GM23248 (cell line): ENCODE data around the gene CCDC127. TPM values are rescaled to one million over a fixed set of nuclear protein-coding genes. Genes with fewer than 3 reads are reported as not detected.

ENCODE experiments used
- DNase-seq: peaks from one replicate; pipeline ENCODE4 v3.0.0-alpha.2; 2015
- H2AFZ ChIP-seq: fragments of 200-600 bp; sonication (generic); 2 replicates; pipeline ENCODE4 v1.6.1; 2016; ENCODE audit warnings: antibody characterized with exemption
- H3F3A ChIP-seq: fragments of 200-600 bp; sonication (generic); 2 replicates; pipeline ENCODE4 v1.6.1; 2016; ENCODE audit warnings: mild to moderate bottlenecking, antibody characterized with exemption, mixed run types; ENCODE audit not compliant: insufficient read depth
- H3K27ac ChIP-seq: fragments of 200-600 bp; sonication (generic); 2 replicates; pipeline ENCODE4 v1.5.1; 2016; ENCODE audit warnings: mild to moderate bottlenecking
- H3K27me3 ChIP-seq: fragments of 200-600 bp; sonication (generic); replicated peaks from 2 replicates; pipeline ENCODE4 v1.6.1; 2016; ENCODE audit warnings: mild to moderate bottlenecking; ENCODE audit not compliant: insufficient read depth
- H3K36me3 ChIP-seq: fragments of 200-600 bp; sonication (generic); 2 replicates; pipeline ENCODE4 v1.6.1; 2016; ENCODE audit warnings: low read depth, mild to moderate bottlenecking
- H3K4me1 ChIP-seq: fragments of 200-600 bp; sonication (generic); 2 replicates; pipeline ENCODE4 v1.6.1; 2016; ENCODE audit warnings: mild to moderate bottlenecking; ENCODE audit not compliant: insufficient read depth
- H3K4me2 ChIP-seq: fragments of 200-600 bp; sonication (generic); one replicate; pipeline ENCODE4 v1.6.1; 2016; ENCODE audit warnings: mild to moderate bottlenecking; ENCODE audit not compliant: unreplicated experiment
- H3K4me3 ChIP-seq: fragments of 200-600 bp; sonication (generic); 2 replicates; pipeline ENCODE4 v1.5.1; 2016; ENCODE audit warnings: mild to moderate bottlenecking
- H3K79me2 ChIP-seq: fragments of 200-600 bp; sonication (generic); 2 replicates; pipeline ENCODE4 v1.6.1; 2016; ENCODE audit warnings: mild to moderate bottlenecking; ENCODE audit not compliant: insufficient read depth
- H3K9ac ChIP-seq: fragments of 200-600 bp; sonication (generic); 2 replicates; pipeline ENCODE4 v1.6.1; 2016; ENCODE audit warnings: mild to moderate bottlenecking
- H3K9me2 ChIP-seq: fragments of 200-600 bp; sonication (generic); 2 replicates; pipeline ENCODE4 v1.6.1; 2016; ENCODE audit warnings: mixed run types, mild to moderate bottlenecking, moderate library complexity; ENCODE audit not compliant: insufficient read depth
- H3K9me3 ChIP-seq: fragments of 200-600 bp; sonication (generic); one replicate; pipeline ENCODE4 v1.6.1; 2017; ENCODE audit warnings: low read depth
- H4K20me1 ChIP-seq: fragments of 200-600 bp; sonication (generic); 2 replicates; pipeline ENCODE4 v1.6.0; 2016; ENCODE audit not compliant: insufficient read depth
- EZH2 ChIP-seq: fragments of 200-600 bp; sonication (generic); IDR thresholded peaks from 2 replicates; pipeline ENCODE4 v1.6.1; 2018; ENCODE audit warnings: antibody characterized with exemption, mild to moderate bottlenecking; ENCODE audit not compliant: insufficient read depth, poor library complexity, severe bottlenecking
- EZH2phosphoT487 ChIP-seq: fragments of 200-600 bp; sonication (generic); IDR thresholded peaks from 2 replicates; pipeline ENCODE4 v1.6.1; 2018; ENCODE audit warnings: antibody characterized with exemption, moderate library complexity, mild to moderate bottlenecking, low read depth; ENCODE audit not compliant: insufficient read depth
- WGBS, 2 experiments: methylation state at CpG; one replicate each; pipeline ENCODE4 v1.1.6; 2015 to 2017; ENCODE audit warnings: low lambda C conversion rate in 2 of 2, low coverage in 1 of 2; ENCODE audit errors: missing lambda C conversion rate in 2 of 2; 5-methylcytosine and 5-hydroxymethylcytosine counted together
- in situ Hi-C: fragments of 300-500 bp; cut with MboI; formaldehyde crosslinking; loops from 2 replicates; pipeline ENCODE4 v1.15.0; 2020
- polyA plus RNA-seq: library from polyadenylated mRNA; unstranded; fragments of >200 nt; fragmentation: Nextera tagmentation; extraction: Ambion mirVana; gene quantifications from 2 replicates; pipeline ENCODE4 v1.2.1, GENCODE V29; 2016
- total RNA-seq: library from RNA; depleted of rRNA; stranded (reverse); fragments of >200 nt; shearing (Covaris generic); gene quantifications from 2 replicates; pipeline ENCODE4 v1.2.3, GENCODE V29; 2014

CCDC127 gene
- total and polyA plus RNA-seq, 2 experiments from 2014 or later = 6.3 to 11.3 TPM

- no peaks in the 10 kb centered on the region for H3K36me3 ChIP-seq
- no peak for DNase-seq
- no peak overlapping the region for H3K4me2 ChIP-seq
- peaks cover 14% of the 10 kb centered on the region for H3K27me3 ChIP-seq
- no peaks in the 10 kb centered on the region for H3K4me1 ChIP-seq
- TF ChIP-seq EZH2phosphoT487 = no peak
- TF ChIP-seq EZH2 = no peak
- no peak overlapping the region for H2AFZ ChIP-seq
- H3F3A ChIP-seq = no peaks in the 10 kb centered on the region
- no peaks in the 10 kb centered on the region for H4K20me1 ChIP-seq
- H3K4me3 ChIP-seq = no peak overlapping the region
- 65 to 66% methylated on average over 11 of the region's 11 CpGs for WGBS, 2 experiments
- no peak overlapping the region for H3K9ac ChIP-seq
- H3K9me3 ChIP-seq = no peaks in the 10 kb centered on the region
- H3K27ac ChIP-seq = no peak overlapping the region
- H3K9me2 ChIP-seq = no peaks in the 10 kb centered on the region
- H3K79me2 ChIP-seq = no peaks in the 10 kb centered on the region
- in situ Hi-C loops = no loop called here
Observed at GRCh38 chr5:176296-176823, 41.6 kb downstream of the CCDC127 start.

- Histone ChIP-seq H3K9ac (no peak overlapping the region), H3K27ac (no peak overlapping the region), H3K4me1 (no peaks in the 10 kb centered on the region), H3K27me3 (peaks cover 14% of the 10 kb centered on the region), H4K20me1 (no peaks in the 10 kb centered on the region), H3F3A (no peaks in the 10 kb centered on the region), H3K36me3 (no peaks in the 10 kb centered on the region), H3K9me2 (no peaks in the 10 kb centered on the region), H3K4me2 (no peak overlapping the region), H2AFZ (no peak overlapping the region), H3K79me2 (no peaks in the 10 kb centered on the region), H3K9me3 (no peaks in the 10 kb centered on the region), H3K4me3 (no peak overlapping the region)
- no peak for DNase-seq
- in situ Hi-C loops = no loop called here
- TF ChIP-seq EZH2phosphoT487 (no peak), EZH2 (no peak)
- WGBS, 2 experiments = 69 to 77% methylated on average over 15 to 16 of the region's 16 CpGs
Observed at GRCh38 chr5:174876-175465, 43.0 kb downstream of the CCDC127 start.

GRCh38 chr5:174291-174600 is 43.7 kb downstream of the CCDC127 start:
- WGBS, 2 experiments = 55 to 77% methylated on average over 2 to 5 of the region's 5 CpGs
- DNase-seq = no peak
- peaks cover 14% of the 10 kb centered on the region for H3K27me3 ChIP-seq

GRCh38 chr5:173392-174290 is 44.3 kb downstream of the CCDC127 start:
- no peak for DNase-seq
- Histone ChIP-seq H3K9ac (no peak overlapping the region), H3F3A (peaks cover 7% of the 10 kb centered on the region; the same call in 1 of the 2 replicates), H3K27ac (no peak overlapping the region), H3K4me1 (peaks cover 7% of the 10 kb centered on the region), H3K9me3 (no peaks in the 10 kb centered on the region), H2AFZ (no peak overlapping the region), H3K27me3 (peaks cover 14% of the 10 kb centered on the region), H3K36me3 (no peaks in the 10 kb centered on the region), H3K4me2 (no peak overlapping the region), H3K79me2 (no peaks in the 10 kb centered on the region), H3K9me2 (no peaks in the 10 kb centered on the region), H3K4me3 (no peak overlapping the region), H4K20me1 (no peaks in the 10 kb centered on the region)
- 64 to 67% methylated on average over 21 to 22 of the region's 22 CpGs for WGBS, 2 experiments
- TF ChIP-seq EZH2phosphoT487 (no peak), EZH2 (no peak)
- in situ Hi-C loops = no loop called here

More at GRCh38 chr5:174291-174600, 43.7 kb downstream of the CCDC127 start:
- H4K20me1 ChIP-seq = no peaks in the 10 kb centered on the region
- no peaks in the 10 kb centered on the region for H3K9me3 ChIP-seq
- H3F3A ChIP-seq = peaks cover 1% of the 10 kb centered on the region; the same call in 1 of the 2 replicates
- peaks cover 1% of the 10 kb centered on the region; the same call in 1 of the 2 replicates for H3K4me1 ChIP-seq
- H3K9ac ChIP-seq = no peak overlapping the region
- H3K79me2 ChIP-seq = no peaks in the 10 kb centered on the region
- no peak overlapping the region for H2AFZ ChIP-seq
- in situ Hi-C loops = no loop called here
- no peaks in the 10 kb centered on the region for H3K36me3 ChIP-seq
- H3K4me2 ChIP-seq = no peak overlapping the region
- H3K4me3 ChIP-seq = no peak overlapping the region
- H3K27ac ChIP-seq = no peak overlapping the region
- no peaks in the 10 kb centered on the region for H3K9me2 ChIP-seq
- TF ChIP-seq EZH2phosphoT487 = no peak
- TF ChIP-seq EZH2 = no peak
